ENCODE measurements around the gene TEAD4.
A peak's percentile ranks its signal among the peaks of the same experiment; 100 is the strongest.

TEAD4 gene

DNA sequence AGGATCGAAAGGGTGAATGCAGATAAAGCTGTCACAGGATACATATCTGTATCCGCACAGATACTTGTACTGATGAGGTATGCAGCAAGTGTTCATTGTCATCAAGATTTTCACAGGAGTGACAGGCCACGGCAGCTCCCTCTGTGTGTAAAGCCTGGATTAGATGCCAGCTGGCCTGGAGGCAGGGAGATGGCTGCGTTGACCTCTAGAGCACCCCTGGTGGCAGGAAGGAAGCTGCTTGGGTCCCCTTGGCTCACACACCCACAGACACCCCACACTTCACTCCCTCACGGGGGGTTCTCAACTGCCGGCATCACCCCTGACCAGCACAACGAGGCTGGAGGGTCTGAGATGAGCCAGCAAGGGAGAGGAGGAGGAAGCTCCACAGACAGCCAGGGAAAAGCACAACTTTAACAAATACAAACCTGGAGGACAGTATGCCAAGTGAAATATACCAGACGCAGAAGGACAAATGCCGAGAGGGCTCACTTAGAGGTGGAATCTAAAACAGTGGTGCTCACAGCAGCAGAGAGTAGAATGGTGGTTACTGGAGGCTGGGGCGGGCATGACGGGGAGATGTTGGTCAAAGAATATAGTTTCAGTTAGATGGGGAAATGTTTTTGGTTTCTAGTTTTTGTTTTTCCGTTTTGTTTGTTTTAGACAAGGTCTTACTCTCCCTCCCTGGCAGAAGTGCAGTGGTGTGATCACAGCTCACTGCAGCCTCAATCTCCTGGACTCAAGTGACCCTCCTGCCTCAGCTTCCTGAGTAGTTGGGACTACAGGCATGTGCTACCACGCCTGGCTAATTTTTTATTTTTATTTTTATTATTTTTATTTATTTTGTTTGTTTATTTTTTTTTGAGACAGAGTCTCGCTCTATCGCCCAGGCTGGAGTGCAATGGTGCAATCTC, 45.7 kb downstream of the TEAD4 start:
- TF ChIP-seq, protein P1, sequence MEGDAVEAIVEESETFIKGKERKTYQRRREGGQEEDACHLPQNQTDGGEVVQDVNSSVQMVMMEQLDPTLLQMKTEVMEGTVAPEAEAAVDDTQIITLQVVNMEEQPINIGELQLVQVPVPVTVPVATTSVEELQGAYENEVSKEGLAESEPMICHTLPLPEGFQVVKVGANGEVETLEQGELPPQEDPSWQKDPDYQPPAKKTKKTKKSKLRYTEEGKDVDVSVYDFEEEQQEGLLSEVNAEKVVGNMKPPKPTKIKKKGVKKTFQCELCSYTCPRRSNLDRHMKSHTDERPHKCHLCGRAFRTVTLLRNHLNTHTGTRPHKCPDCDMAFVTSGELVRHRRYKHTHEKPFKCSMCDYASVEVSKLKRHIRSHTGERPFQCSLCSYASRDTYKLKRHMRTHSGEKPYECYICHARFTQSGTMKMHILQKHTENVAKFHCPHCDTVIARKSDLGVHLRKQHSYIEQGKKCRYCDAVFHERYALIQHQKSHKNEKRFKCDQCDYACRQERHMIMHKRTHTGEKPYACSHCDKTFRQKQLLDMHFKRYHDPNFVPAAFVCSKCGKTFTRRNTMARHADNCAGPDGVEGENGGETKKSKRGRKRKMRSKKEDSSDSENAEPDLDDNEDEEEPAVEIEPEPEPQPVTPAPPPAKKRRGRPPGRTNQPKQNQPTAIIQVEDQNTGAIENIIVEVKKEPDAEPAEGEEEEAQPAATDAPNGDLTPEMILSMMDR (IDR thresholded peaks at IDR 0.05): peak; percentile 25

DNA sequence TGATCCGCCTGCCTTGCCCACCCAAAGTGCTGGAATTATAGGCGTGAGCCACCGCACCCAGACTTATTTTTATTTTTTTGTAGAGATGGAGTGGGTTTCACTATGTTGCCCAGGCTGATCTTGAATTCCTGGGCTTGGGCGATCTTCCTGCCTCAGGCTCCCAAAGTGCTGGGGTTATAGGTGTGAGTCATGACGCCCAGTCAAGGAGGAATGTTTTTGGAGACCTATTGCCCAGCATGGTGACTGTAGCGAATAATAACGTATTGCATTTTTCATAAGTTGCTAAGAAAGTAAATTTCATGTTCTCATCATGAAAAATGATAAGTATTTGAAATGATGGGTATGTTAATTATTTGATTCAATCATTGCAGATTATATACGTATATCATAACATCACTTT, 46.5 kb downstream of the TEAD4 start:
- TF ChIP-seq, protein P1 (IDR thresholded peaks at IDR 0.05): no peak

DNA sequence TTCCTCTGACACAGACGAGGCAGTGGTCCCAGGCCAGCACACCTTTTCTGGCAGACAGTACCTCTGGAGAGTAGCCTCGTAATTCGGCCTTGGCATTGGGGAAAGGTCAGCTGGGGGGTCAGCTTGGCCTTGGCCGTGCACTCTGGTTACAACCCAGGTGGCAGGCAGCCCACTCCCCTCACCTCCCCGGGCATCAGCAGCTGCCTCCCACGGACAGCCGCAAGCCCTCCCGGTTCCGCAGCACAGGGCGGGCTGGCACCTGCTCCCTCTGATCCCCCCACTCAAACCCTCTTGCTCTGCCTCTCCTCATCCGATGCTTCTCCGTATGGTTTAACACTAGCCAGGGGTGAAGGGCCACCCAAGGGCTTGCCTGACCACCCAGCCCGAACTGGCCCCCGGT, 50.6 kb downstream of the TEAD4 start:
- TF ChIP-seq, protein P1 (IDR thresholded peaks at IDR 0.05): no peak

DNA sequence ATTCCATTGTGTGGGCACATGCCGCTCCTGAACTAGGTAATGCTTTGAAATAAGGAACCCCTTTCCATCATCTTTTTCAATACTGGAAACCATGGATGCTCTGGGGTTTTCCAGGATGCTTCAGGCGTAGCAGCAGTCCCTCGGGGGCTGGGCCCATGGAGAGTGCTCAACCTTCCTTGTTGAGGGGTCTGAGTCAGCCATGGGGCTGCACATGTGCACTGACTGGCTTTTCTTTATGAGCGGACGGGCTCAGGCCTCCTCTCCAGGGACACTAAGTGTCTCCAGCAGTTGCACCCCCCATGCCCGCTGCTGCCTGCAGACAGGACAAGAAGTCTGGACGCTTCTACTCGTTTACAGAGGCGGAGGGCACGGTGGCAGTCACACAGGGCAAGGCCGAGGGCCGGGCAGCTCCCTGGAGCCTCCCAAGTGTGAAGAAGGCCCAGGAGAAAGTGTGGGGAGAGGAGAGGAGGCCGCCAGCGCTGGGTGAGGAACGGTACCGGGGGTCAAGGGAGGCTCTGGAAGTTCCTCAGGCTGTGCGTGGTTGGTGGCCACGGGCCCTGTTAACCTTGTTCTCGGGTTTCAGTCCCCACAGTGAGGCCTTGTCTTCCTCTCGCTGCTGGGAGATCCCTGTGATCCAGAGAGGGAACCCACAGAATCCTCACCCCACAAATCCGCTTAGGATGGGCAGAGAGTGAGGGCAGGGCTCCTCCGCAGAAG, 51.2 kb downstream of the TEAD4 start:
- TF ChIP-seq, protein P1 (IDR thresholded peaks at IDR 0.05): no peak

DNA sequence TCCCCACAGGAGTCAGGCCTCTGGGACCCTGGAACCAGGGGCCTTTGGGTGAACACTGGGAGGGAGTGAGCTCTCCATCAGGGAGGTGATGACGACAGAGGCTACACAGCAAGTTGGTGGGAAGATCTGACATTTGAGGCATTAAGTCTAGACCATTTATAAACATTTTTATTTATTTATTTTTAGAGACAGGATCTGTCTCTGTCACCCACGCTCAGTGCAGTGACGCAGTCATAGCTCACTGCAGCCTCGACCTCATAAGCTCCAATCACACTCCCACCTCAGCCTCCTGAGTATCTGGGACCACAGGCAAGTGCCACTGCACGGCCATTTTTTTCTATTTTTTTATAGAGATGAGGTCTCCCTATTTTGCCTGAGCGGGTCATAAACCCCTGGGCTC, 53.6 kb downstream of the TEAD4 start:
- TF ChIP-seq, protein P1 (IDR thresholded peaks at IDR 0.05): no peak

DNA sequence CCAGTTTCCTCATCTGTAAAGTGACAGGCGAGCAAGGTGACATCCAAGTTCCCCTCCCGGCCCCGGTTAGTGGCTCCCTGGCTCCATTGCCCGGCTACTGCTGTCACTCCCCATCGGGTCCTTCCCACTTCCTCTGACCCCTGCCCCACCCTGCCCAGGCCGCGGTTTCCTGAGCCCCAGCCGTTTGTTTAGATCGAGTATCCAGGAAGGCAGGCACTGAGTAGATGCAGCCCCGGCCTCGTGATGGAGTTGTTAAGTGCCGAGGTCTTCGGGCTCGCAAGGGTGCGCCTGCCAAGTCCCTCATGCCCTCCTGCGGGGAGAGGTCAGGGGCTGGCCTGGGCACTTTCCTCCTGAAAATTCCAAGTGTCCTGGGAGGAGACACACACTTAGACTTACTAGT, 55.4 kb downstream of the TEAD4 start:
- TF ChIP-seq, protein P1 (IDR thresholded peaks at IDR 0.05): no peak

DNA sequence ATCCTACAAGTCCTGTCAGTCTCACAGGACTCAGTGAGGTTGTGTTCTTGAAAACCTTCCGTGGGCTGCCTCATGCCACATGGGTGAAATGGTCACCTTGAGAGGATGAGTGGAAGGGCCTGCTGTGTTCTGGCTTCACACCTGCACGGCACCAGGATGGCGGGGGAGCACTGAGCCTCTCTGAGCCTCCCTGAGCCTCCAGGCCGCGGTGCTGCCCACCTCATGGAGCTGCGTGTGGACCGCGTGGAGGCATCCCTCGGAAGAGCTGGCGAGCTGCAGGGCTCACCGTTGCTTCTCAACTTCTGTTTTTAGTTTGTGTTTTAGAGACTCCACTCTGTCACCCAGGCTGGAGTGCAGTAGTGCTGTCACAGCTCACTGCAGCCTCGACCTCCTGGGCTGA, 56.2 kb downstream of the TEAD4 start:
- TF ChIP-seq, protein P1 (IDR thresholded peaks at IDR 0.05): no peak

Measured in LNCAP (cell line).